Upper lobe of left lung (tissue), 4 donors: ENCODE results near the gene CNTRL.

Source experiments
- POLR2A ChIP-seq, 4 donors: fragments of 450-650 bp; IDR thresholded peaks; one replicate each; pipeline ENCODE4 v1.5.1; 2016 to 2017; ENCODE audit warnings: antibody characterized with exemption in 4 of 4, mild to moderate bottlenecking in 2 of 4
- POLR2AphosphoS5 ChIP-seq, 2 donors: sonication (generic); formaldehyde crosslinking; IDR thresholded peaks; one replicate each; pipeline ENCODE4 v1.5.1; 2017; ENCODE audit warnings: antibody characterized with exemption in 2 of 2

DNA sequence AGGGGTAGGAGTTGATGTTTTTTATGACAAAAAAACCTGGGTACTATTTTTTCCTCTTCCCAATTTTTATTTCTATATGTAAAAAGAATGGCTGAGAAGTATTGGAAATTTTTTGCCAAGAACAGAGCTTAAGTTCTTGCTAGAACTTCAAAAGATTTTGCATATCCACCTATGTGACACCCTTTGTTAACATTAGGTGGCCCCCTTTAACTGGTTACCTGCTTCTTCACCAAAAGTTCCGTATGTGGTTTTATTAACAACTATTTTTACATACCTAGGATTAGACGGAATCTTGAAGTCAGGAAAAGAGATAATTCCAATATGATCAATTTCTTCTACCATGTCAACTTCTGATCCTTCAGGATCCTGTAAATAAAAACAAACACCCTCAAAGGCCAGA, 40.2 kb upstream of the CNTRL start:
- TF ChIP-seq POLR2A (IDR thresholded peaks at IDR 0.05) = no peak
- no peak for TF ChIP-seq POLR2AphosphoS5 (IDR thresholded peaks at IDR 0.05)
